WERI-Rb-1 (cell line): ENCODE results near the gene HOXB4.
"Not testable (repeated sequence)": the region's sequence is repeated elsewhere in the genome, so short reads cannot be mapped to it uniquely, and the experiment has no call there.

Source experiments
- DNase-seq: peaks from one replicate; pipeline ENCODE4 v3.0.0-alpha.2; 2020
- H3K27ac ChIP-seq: fragments of 250-450 bp; sonication (Bioruptor Pico); 2 replicates; pipeline ENCODE4 v1.5.1; 2020; ENCODE audit warnings: mild to moderate bottlenecking, moderate library complexity
- H3K27me3 ChIP-seq: fragments of 250-450 bp; sonication (Bioruptor Pico); 2 replicates; pipeline ENCODE4 v1.5.1; 2021; ENCODE audit warnings: mild to moderate bottlenecking, low read depth, moderate library complexity; ENCODE audit not compliant: insufficient read depth, severe bottlenecking
- H3K36me3 ChIP-seq: fragments of 250-450 bp; sonication (Bioruptor Pico); 2 replicates; pipeline ENCODE4 v1.5.1; 2020; ENCODE audit warnings: mild to moderate bottlenecking, moderate library complexity
- H3K4me3 ChIP-seq: 2 replicates; pipeline ENCODE4 v1.5.1; 2011; ENCODE audit warnings: low read depth, mild to moderate bottlenecking, control low read depth, low read length
- H3K9me3 ChIP-seq: fragments of 250-450 bp; sonication (Bioruptor Pico); 2 replicates; pipeline ENCODE4 v1.5.1; 2021; ENCODE audit warnings: mild to moderate bottlenecking, moderate library complexity; ENCODE audit not compliant: severe bottlenecking
- CTCF ChIP-seq: IDR thresholded peaks from 2 replicates; pipeline ENCODE4 v1.5.1; 2011; ENCODE audit warnings: low read depth, mild to moderate bottlenecking, control low read depth, inconsistent platforms, low read length

The HOXB4 gene

GRCh38 chr17:48540213-48540612, 37.9 kb downstream of the HOXB4 start:
- DNase-seq, result no peak
- no peak overlapping the region for H3K27ac ChIP-seq
- H3K4me3 ChIP-seq, result no peak overlapping the region
- H3K27me3 ChIP-seq, result peaks cover 94% of the 10 kb centered on the region
- TF ChIP-seq CTCF, result no peak
- peaks cover 13% of the 10 kb centered on the region for H3K9me3 ChIP-seq
- no peaks in the 10 kb centered on the region for H3K36me3 ChIP-seq

GRCh38 chr17:48539177-48539576, 39.0 kb downstream of the HOXB4 start:
- Histone ChIP-seq H3K27me3 (peaks cover 96% of the 10 kb centered on the region), H3K36me3 (no peaks in the 10 kb centered on the region), H3K4me3 (no peak overlapping the region), H3K27ac (no peak overlapping the region), H3K9me3 (peaks cover 13% of the 10 kb centered on the region)
- TF ChIP-seq CTCF, result no peak
- DNase-seq, result no peak

GRCh38 chr17:48537316-48537715, 40.8 kb downstream of the HOXB4 start:
- Histone ChIP-seq H3K27ac (no peak overlapping the region), H3K4me3 (no peak overlapping the region), H3K36me3 (no peaks in the 10 kb centered on the region), H3K9me3 (peaks cover 10% of the 10 kb centered on the region), H3K27me3 (peaks cover 96% of the 10 kb centered on the region)
- TF ChIP-seq CTCF, result no peak
- DNase-seq, result no peak

GRCh38 chr17:48535793-48536559, 42.2 kb downstream of the HOXB4 start:
- DNase-seq, H3K4me3 ChIP-seq, H3K27ac ChIP-seq, H3K36me3 ChIP-seq, H3K9me3 ChIP-seq: not testable (repeated sequence)
- H3K27me3 ChIP-seq, result peaks cover 96% of the 10 kb centered on the region

- no peak for DNase-seq
- no peak for TF ChIP-seq CTCF
- H3K27me3 ChIP-seq, result peaks cover 98% of the 10 kb centered on the region
These were observed 45.9 kb downstream of the HOXB4 start for GRCh38 chr17:48532261-48532660.

GRCh38 chr17:48530887-48531272, 47.3 kb downstream of the HOXB4 start, which contains the start of gene HOXB1:
TSS of gene HOXB1 (minus strand) at chr17:48531011. CDS start at chr17:48530904, 107 bp downstream.
- peaks cover 98% of the 10 kb centered on the region for H3K27me3 ChIP-seq
- H3K4me3 ChIP-seq, result no peak within 1 kb of the TSS
- no peaks in the 10 kb centered on the region for H3K36me3 ChIP-seq
- no peak for DNase-seq
- peaks cover 12% of the 10 kb centered on the region for H3K9me3 ChIP-seq
- TF ChIP-seq CTCF, result no peak
- no peak within 1 kb of the TSS for H3K27ac ChIP-seq

More at GRCh38 chr17:48532261-48532660, 45.9 kb downstream of the HOXB4 start:
- H3K4me3 ChIP-seq, result no peak overlapping the region
- no peaks in the 10 kb centered on the region for H3K36me3 ChIP-seq
- peaks cover 14% of the 10 kb centered on the region for H3K9me3 ChIP-seq
- H3K27ac ChIP-seq, result no peak overlapping the region
